Stimulated activated CD4-positive, alpha-beta T cell treated with anti-CD3 and anti-CD28 coated beads, TNF-alpha, amount 100 ng/mL, for 1 hour (primary cell): ENCODE results near the gene GRAMD1B.
"Not testable (repeated sequence)": the region's sequence is repeated elsewhere in the genome, so short reads cannot be mapped to it uniquely, and the experiment has no call there.

Source experiments
- DNase-seq, 3 donors: peaks; one replicate each; pipeline ENCODE4 v3.0.0-alpha.2; 2020; ENCODE audit warnings: low read depth in 3 of 3, low spot score in 1 of 3

The GRAMD1B gene

GRCh38 chr11:123439616-123440015 is 9.5 kb downstream of the GRAMD1B start:
- no peak for DNase-seq

- DNase-seq: no peak
Observed at GRCh38 chr11:123441161-123441560, 11.1 kb downstream of the GRAMD1B start.

- no peak for DNase-seq
Observed at GRCh38 chr11:123443851-123444623, 14.0 kb downstream of the GRAMD1B start.

- DNase-seq: no peak
Observed at GRCh38 chr11:123448823-123449222, 18.8 kb downstream of the GRAMD1B start.

- no peak for DNase-seq
Observed at GRCh38 chr11:123449436-123449835, 19.4 kb downstream of the GRAMD1B start.

GRCh38 chr11:123450623-123451022 is 20.6 kb downstream of the GRAMD1B start:
- DNase-seq: no peak

- no peak for DNase-seq
Observed at GRCh38 chr11:123451183-123451781, 21.2 kb downstream of the GRAMD1B start.

- DNase-seq: no peak
Observed at GRCh38 chr11:123452794-123453193, 22.7 kb downstream of the GRAMD1B start.

GRCh38 chr11:123454060-123454651 is 24.1 kb downstream of the GRAMD1B start:
- peak in 1 of 3 donors; percentile 14 for DNase-seq

- DNase-seq: no peak
Observed at GRCh38 chr11:123454796-123455195, 24.7 kb downstream of the GRAMD1B start.

- not testable (repeated sequence) for DNase-seq
Observed at GRCh38 chr11:123456448-123456847, 26.4 kb downstream of the GRAMD1B start.

GRCh38 chr11:123457187-123457770 is 27.2 kb downstream of the GRAMD1B start:
- DNase-seq: no peak

- no peak for DNase-seq
Observed at GRCh38 chr11:123458501-123458900, 28.4 kb downstream of the GRAMD1B start.

GRCh38 chr11:123460012-123460700 is 30.1 kb downstream of the GRAMD1B start:
- no peak for DNase-seq

GRCh38 chr11:123461164-123461563 is 31.1 kb downstream of the GRAMD1B start:
- no peak for DNase-seq

GRCh38 chr11:123465667-123466066 is 35.6 kb downstream of the GRAMD1B start:
- DNase-seq: not testable (repeated sequence)

- not testable (repeated sequence) for DNase-seq
Observed at GRCh38 chr11:123466172-123466571, 36.1 kb downstream of the GRAMD1B start.

GRCh38 chr11:123469089-123469488 is 39.0 kb downstream of the GRAMD1B start:
- no peak for DNase-seq

GRCh38 chr11:123469586-123469985 is 39.5 kb downstream of the GRAMD1B start:
- no peak for DNase-seq

- DNase-seq: no peak
Observed at GRCh38 chr11:123470842-123471241, 40.8 kb downstream of the GRAMD1B start.

- no peak for DNase-seq
Observed at GRCh38 chr11:123472236-123472935, 42.3 kb downstream of the GRAMD1B start.
